Stimulated activated CD4-positive, alpha-beta T cell treated with anti-CD3 and anti-CD28 coated beads, Interleukin-12 subunit alpha, Interleukin-12 subunit beta, amount 100 ng/mL, for 4 hours (primary cell): ENCODE measurements around the gene PAXX.

Experiments
- DNase-seq: peaks from one replicate; pipeline ENCODE4 v3.0.0-alpha.2; 2020

Gene PAXX

DNA sequence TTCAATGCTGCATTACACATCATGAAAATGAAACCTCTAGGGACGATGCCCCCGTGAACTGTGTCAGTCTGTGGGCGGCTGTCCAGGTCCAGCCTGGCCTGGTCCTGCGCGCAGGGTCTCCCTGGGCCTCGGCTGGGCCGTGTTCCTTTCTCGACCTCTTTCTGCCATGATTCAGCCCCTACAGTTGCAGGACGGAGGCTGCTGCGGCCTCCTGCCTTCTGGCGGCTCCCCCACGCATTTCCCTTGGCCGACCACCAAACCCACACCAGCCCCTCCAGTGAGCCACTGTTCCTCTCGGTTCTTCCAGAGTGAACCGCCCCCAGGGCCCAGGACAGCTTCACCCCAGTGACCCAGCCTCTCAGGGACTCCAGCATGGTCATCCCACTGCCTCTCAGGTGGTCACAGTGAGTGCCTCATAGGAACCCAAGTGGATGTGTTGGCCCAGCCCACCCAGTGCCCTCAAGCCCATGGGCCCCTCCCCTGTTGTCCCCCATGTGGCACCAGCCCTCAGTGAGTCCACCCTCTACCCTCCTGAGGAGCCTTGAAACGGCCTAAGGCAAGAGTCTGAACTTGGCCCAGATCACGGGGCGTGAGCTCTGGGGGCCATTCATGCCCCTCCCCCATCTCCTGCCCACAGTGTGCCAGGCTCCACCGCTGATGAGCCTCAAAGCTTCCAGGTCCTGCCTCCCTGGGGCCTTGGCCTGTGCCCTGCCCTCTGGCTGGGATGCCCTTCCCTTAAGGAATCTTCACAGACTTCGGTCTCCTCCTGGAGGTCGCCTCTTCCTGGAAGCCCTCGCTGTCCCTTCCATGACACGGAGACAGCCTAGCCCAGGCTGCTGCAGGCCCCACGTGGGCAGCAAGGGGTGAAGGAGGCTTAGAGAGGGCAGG, 14.1 kb downstream of the PAXX start:
- DNase-seq = no peak

DNA sequence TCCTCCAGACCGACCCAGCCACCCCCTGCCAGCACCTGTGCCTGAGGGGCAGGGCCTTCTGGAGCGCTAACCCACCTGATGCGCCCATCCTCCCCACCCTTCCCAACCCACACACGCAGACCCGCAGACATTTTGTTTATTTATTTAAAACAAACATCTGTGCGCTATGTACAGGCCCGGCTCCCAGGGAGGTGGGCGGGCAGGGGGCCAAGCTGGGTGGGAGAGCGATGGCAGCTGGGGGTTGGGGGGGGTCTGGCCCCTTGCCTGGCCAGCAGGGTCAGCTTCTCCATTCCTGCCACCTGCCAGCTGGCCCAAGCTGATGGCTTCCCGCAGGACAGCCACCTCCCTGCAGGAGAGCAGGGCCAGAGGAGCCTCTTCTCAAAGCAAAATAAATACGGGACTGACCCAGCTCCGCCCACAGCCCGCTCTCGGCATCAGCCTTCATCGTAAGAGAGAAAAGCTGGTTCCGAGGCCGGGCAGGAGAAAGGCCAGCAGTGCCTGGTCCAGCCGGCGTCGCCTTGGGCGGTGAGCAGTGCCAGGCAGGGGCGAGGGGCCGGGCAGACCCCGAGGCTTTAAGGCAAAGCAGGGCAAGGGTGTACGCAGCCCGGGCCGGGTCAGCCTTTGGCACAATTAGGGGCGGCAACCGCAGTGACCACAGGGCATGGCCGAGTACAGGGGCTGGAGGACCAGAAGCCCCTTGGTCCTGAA, 15.0 kb downstream of the PAXX start:
- DNase-seq = no peak

DNA sequence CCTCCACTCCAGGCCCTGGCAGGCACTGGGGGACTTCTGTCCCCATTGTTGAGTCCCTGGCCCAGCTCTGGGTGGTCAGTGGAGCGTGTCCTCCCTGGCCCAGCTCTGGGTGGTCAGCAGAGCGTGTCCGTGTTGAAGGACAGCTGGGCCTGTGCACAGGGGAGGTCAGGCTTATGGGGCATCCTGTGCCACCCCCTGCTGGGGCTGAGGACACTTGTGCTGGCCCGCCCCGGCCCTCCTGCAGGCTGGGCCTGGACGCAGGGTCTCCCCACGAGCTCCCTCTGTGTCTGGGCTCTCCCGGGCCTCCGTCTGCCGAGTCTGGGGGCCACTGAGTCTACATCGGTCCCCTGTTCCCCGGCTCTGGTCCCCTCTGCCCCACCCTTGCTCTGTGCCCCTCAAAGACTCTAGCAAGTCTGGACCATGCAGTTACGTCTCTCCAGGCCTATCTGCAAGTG, 15.6 kb downstream of the PAXX start:
- DNase-seq = no peak

DNA sequence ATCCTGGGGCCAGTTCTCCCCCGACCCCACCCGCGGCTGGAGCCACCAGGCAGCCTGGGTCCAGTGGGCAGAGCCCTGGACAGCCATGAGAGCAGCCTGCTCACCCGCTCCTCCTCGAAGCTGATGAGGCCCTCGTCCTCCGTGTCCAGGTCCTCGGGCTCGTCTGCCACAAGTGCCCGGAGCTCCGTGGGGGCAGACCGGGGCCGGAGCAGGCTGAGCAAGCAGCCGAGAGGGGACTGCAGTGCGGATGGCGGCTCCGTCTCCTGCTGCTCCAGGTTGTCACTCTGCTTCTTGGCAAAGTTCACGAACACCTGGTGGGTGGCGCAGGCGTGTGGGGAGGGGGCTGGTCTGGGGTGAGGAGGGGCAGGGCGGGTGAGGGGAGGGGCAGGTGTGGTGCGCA, 16.1 kb downstream of the PAXX start:
- no peak for DNase-seq

DNA sequence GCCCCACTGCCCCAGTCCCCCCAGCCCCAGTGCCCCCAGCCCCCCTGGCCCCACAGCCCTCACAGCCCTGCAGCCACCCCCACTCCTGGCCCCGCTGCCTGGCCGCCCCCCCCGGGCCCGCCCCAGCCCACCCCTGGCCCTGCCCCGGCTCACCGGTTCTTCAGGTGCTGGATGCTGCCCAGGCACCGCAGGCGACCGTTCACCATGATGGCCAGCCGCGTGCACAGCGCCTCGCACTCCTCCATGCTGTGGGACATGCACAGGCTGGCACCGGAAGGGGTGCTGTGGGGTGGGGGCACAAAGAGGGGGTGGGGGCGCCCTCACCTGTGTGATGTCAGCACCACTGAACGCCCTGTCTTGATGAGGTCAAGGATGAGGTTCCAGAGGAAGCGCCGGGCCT, 17.0 kb downstream of the PAXX start:
- DNase-seq = no peak

DNA sequence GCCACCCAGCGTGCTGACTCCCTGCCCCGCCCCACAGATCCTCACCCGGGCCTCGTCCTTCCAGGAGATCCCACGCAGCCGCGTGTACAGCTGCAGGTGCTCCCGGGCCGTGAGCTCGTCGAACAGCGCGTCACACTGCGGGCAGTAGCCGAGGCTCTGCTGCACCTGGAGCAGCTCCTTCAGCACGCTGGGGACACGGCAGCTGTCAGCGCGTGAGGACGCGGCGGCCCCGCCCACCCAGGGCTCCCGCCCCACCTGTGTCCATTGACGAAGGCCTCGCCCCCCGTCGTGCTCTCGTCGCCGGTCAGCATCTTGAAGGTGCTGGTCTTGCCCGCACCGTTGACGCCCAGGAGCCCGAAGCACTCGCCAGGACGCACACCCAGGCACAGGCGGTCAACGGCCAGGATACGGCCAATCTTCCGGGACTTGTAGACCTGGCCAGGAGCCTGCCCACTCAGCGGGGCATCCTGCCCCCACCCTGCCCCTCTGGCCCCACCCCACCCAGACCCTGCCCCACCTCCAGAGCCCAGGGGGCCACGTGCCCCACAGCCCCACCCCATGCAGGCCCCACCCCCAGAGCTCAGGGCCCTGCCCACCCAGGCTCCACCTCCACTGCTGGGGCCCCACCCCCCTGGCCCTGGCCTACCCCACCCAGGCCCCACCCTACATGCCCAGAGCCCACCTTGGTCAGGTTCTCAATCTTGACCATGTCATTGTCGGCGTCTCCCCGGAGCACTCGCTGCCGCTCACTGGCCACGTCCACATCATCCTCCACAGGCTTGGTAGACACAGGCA, 17.9 kb downstream of the PAXX start:
- no peak for DNase-seq

DNA sequence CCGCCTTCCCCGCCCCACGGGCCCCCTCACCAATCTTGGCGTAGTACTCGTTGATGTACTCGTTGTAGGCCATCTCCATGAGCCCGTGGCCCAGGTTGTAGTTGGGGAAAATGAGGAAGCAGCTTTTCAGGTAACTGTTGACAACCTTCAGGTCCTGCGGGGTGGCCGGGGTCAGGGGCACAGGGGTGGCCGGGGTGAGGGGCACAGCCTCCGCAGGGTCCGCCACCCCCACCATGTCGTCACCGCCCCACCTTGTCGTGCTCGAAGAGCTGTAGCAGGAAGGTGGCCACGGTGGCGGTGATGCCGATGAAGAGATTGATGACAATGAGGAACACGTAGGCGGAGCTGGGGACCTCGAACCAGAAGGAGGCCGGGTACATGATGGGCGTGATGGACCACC, 18.9 kb downstream of the PAXX start:
- DNase-seq = no peak

DNA sequence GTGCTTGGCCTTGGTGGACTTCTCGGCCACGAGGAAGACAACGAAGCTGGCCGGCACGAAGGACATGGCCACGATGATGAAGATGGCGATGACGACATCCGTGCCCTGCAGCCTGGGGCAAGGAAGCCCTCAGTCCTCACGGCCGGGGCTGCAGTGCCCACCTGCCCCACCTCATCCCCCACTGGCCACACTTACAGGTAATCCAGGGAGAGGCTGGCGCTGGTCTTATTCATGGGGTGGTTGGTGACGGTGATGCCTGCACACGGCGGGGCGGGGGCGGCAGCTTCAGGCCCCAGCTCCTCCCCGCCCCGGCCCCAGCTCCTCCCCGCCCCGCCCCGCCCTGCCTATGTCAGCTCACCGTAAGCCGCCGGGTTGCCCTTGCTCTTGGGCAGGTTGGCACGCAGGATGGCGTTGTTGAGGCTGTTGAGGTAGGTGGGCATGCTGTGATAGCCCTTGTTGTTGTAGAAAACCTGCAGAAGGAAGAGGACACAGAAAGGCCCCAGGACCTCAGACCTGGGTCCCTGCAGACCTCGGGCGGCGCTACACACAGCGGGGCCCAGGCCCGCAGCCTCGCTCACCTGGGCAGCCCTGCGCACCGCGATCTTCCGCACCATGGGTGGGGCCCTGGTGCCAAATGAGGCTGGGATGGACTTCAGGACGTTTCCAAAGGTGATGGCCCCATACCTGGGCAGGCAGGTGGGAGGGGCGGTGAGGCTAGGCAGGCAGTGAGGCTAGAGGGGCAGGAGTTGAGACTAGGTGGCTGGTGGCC, 19.9 kb downstream of the PAXX start:
- no peak for DNase-seq

DNA sequence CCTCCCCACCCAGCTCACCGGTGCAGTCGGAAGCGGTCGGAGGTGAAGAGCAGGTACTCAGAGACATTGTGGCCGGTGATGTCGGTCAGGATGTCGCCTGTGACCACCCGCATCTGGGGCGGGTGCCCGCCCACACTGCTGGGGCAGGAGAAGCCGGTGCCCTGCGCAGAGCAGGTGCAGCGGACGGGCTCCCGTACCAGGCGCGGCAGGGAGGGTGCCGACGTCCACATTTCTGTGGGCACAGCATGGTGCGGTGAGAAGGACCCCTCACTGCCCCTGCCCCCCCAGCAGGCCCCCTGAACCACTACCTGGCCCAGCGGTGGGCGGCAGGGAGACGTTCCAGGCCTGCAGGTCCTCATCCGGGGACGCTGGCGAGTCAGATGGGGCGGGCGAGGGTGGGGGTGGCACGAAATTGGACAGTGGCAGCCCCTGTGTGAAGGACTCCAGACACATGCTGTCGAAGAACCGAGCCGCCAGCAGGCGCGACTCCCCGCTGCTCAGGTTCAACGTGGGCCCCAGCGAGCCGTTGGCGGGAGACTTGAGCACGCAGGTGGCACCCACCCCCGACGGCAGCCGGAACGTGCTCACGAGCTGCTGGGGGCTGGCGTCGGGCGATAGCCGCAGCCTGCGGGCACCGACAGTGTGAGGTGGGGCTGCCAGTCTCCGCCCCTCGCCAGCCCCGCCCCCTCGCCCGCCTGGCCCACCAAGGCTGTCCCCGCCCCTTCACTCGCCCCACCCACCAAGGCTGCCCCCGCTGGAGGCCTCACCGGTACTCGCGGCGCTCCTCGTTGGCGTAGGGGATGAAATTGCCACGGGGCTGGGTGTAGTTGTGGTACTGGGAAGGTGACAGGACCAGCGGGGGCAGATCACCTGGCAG, 20.7 kb downstream of the PAXX start:
- DNase-seq = no peak

DNA sequence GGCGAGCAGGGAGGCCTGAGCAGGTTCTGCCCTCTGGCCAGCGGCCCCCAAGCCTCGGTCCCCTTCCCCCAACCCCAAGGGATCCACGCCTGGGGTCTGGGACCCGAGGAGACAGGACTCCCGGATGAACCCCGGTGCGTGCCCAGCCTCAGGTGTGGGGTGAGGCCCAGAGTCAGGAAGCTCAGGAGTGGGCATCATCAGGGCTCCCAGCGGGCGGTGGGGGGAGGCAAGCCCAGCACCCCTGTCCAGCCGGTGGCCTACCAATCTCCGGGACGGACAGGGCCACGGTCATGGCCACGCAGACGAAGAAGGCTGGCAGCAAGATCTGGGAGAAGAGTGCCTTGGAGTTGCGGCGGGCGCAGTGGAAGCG, 21.3 kb downstream of the PAXX start:
- no peak for DNase-seq

DNA sequence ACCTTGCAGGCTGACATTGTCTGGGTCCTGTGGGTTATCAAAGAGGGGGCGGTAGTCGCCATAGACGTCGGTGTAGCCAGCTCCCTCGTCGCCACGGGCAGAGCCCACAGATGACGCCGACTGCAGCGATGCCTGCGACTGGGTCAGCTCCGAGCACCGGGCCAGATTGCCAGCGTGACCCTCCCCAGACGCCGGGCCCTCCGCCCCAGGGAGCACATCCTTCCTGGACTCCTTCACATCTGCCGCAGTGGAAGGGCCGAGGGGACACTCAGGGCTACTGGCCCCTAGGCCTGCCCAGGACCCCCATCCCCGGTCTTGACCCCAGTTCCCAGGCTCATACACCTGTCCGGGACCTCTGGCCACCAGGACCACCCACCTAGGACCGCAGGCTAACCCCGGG, 21.9 kb downstream of the PAXX start:
- DNase-seq = no peak

DNA sequence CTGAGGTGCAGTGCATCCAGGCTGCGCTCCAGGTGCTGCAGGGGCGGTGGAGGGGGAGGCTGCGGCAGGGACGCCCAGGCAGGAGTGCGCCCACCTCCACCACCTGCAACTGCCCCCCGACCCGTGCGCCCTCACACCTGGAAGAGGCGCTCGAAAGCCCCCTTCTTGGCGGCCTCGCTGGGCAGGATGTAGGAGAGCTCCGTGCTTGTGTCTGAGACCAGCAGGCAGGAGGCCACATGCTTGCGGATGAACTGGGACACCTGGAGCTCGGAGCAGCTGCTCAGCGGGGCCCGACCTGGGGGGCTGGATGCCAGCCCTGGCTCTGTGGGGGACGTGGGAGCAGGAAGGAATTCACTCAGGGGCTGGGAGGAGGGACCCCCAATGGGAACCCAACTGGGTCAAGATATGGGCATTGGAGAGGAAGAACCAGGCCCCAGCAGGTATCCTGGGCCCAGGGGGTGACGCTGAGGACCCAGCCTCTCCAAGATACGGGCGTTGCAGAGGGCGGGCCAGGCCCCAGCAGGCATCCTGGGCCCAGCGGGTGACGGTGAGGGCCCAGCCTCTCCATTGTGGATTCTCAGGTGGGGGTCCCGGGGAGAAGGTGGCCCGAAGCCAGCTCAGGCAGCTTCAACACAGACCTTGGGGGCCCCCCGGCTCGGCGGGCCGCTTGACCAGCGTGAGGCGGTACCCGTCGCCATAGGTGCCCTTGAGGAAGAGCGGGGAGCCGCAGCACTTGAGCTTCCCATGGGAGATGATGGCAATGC, 22.7 kb downstream of the PAXX start:
- no peak for DNase-seq

DNA sequence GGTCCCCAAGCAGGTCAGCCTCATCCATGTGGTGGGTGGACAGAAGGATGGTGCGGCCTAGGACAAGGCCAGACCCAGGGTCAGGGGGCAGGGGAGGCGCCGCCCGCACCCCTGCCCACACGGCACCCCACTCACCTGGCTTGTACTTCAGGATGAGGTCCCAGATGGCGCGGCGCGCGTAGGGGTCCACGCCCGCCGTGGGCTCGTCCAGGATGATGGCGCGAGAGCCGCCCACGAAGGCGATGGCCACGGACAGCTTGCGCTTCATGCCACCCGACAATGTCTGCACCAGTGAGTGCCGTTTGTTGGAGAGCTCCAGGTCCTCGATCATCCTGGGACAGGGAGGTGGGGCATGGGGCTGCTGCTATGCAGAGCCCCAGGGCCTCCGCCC, 23.3 kb downstream of the PAXX start:
- DNase-seq = no peak

DNA sequence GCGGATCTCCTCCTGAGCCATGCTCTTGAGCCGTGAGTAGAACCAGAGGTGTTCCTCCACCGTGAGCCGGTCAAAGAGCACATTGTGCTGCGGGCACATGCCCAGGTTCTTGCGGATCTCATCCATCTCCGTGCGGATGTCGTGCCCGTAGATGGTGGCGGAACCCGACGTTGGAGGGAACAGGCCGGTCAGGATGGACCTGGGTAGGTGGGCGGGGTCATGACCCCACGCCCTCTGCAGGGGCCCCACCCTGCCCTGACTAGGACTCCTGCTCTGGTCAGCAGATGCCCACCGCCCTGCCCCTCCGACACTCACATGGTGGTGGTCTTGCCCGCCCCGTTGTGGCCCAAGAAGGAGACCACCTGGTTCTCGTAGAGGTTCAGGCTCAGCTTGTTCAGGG, 23.8 kb downstream of the PAXX start:
- DNase-seq = no peak

DNA sequence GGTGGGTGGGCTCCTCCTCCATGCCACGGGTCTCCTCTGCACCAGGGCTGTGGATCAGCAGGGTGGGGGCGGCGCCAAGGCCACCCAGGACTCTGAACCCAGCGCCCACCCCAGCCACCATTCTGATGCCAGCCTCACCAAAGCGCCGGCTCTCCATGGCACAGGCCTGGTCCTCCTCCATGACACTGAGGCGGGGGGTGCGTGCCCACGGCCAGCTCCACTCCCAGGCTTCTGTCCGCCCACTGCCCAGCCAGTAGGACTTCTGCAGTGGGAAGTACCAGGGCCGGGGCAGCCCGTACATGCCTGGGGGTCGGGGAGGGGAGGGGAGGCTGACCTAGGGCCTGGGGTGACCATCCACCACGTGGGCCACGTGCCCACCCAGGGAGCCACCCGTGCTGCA, 24.2 kb downstream of the PAXX start:
- DNase-seq = no peak

DNA sequence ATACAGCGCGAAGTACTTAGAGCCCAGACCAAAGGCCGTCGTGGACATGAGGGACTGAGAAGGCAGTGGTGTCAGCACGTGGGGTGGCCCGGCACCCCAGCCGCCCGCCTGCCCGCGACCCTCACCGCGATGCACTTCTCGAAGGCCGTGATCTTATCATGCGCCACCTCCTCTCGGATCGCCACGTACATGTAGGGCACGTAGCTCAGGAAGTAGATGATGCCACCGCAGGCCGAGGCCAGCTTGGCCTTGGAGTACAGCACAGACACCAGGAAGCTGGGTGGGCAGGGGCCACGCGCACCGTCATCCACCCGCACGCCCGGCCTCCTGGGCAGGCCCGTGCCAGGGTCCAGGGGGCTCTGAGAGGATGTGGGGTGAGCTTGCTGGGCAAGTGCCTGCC, 24.8 kb downstream of the PAXX start:
- DNase-seq = no peak

DNA sequence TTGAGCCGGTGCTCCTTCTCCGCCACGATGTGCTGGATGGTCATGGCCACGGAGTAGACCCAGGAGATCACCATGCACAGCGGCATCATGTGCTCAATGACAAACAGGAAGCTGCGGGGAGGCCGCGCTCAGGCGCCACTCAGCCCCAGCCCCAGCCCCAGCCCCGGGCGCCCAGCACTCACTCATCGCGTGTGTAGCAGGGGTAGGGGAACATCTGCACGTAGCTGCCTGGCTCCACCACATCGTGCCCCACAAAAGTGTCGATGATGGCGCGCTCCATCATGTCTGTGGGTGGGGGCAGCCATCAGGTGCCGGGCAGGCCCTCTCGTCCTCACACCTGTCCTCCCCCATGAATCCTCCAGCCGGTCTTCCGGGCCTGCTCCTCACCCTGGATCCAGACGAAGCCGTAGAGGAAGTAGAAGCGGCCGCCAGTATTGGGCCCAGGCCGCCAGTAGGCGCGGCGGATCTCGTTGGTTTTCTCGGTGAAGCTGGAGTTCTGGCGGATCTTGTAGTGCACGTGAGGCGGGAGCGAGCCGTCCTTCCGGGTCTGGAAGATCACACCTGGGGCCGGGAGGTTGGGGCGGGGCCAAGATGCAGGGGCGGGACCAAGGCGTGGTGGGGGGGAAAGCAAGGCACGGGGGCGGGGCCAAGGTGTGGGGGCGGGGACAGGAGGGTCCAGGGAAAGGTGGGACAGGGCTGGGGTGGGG, 25.7 kb downstream of the PAXX start:
- DNase-seq = no peak

DNA sequence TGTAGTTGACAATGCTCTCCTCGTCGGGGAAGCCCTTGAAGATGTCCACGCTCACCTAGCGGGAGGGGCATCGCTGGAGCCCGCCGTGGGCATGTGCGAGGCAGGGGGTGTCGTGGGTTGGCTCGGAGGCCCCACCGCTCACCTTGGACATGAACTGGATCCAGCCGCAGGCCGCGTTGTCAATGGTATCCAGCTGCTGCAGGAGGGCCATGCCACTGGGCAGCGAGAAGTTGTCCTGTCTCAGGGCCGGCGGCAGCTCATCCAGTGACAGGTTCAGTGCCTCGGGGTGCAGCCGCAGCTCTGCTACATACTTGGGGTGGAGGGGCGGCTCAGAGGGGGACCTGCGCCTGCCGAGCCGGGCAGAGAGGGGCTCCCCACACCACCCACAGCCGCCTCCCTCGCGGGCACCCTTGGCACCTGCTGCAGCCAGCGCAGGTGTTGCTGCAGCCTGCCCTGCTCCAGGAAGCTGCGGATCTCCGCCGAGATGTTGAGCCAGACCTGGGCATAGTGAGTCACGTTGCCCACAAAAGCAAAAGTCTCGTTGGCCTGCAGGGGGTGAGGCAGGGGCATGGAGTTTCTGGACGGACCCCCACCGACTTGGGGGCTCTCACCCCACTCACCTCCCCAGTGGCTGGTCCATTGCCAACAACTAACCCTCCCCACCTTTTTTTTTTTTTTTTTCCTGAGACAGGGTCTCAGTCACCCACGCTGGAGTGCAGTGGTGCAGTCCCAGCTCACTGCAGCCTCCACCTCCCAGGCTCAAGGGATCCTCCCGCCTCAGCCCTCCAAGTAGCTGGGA, 26.7 kb downstream of the PAXX start:
- no peak for DNase-seq

DNA sequence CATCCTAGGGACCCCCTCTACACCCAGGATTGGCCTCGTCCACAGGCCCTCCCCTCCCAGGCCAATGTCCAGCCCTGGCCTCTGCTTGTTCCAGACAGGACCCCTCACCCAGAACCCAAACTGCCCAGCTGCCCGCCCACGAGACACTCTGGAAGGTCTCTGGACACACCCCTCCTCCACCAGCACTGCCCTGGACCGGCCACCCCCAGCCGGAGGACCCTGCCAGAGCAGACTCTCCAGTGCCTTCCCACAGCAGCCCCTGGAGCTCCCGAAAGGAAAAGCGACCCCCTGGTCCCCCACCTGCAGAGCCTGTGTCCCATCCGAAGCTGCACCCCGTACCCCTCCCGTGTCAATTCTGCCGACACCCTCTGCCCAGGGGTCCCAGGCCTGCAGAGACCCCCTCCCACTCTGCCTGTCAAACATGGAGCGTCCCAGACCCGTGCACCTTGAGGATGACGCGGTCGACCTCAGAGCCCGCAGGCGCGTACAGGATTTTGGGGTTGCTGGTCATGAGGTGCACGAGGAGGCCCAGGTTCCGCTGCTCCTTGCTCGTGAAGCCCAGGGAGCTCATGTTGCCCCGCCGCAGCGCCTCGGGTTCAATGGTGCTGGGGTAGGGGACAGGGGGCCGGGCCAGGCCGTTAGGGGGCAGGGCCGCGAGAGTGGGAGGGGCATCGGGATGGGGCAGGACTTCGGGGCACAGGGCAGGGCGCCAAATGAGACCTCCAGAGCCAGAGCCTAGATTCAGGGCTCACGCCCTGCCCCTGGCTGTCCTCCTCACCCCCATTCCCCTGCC, 27.9 kb downstream of the PAXX start:
- DNase-seq = no peak
